Fibroblast of skin of scalp (primary cell): ENCODE measurements around the gene OTULIN. TPM values are rescaled to one million over a fixed set of nuclear protein-coding genes. Genes with fewer than 3 reads are reported as not detected.
A peak's percentile ranks its signal among the peaks of the same experiment; 100 is the strongest.

Source experiments
- DNase-seq: peaks from one replicate; pipeline ENCODE4 v3.0.0-alpha.2; 2013
- polyA plus RNA-seq, 2 experiments: library from polyadenylated mRNA; unstranded; fragments of 120-200 nt; gene quantifications; one replicate each; pipeline ENCODE4 v1.2.1, GENCODE V29; 2013; ENCODE audit not compliant: insufficient read length in 2 of 2

OTULIN gene
- 16.4 TPM for polyA plus RNA-seq (2013, experiment 1 of 2; ENCODE audit: insufficient read length)
- polyA plus RNA-seq (2013, experiment 2 of 2; ENCODE audit: insufficient read length): 10.6 TPM

DNA sequence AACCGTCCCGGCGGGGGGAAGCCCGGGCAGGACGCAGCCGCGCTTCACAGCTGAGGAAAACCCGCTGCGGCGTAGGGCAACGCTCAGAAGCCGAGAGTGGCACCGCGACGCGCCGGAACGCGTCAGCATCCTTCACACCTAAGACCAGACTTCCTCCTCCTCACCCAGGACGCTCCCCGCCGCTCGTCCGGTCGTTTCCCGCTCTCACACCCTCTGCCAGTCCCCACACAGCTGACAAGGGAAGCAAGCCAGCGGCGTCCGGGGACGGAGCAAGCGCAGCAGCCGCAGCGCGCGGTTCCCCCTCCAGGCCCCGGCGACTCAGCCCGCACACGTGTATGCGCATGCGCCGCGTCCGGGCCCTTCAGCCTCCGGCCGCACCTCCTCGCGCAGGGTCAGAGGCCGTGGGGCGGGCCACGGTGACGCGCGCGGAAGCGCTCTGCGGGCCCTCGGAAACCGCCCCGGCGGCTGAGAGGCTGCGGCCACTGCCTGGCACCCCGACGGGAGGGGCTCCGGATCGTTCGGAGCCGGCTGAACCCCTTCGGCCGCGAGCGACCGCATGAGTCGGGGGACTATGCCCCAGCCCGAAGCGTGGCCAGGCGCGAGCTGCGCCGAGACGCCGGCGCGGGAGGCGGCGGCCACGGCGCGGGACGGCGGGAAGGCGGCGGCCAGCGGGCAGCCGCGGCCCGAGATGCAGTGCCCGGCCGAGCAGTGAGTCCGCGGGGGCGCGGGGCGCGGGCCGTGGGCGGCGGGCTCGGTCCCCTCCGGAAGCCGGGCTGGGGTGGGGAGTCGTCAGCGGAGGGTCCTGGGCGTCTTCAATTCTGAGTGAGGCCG is at the start of gene OTULIN:
Gene OTULIN (plus strand): TSS at position 449 of the 831 bp plus-strand sequence. CDS start 108 bp downstream, at position 557.
- DNase-seq: peak; percentile 90

DNA sequence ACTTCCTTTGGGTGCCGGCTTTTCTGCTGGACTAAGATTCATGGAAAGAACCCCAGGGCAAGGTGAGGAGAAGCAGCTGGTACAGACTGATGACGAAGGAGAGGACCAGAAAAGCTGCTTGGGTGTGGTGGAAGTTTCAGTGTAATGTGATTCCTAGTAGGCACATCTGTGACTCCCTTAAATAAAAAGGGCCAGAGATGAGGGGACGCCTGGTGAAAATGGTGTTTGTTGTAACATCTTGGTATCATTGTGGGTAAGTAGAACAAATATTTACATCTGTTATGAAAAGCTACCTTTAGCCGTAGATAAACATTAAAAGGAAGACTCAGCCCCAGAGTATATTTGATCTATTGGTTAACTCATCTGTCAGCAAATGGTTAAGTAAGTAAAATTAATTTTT is 49.2 kb upstream of the OTULIN start:
- no peak for DNase-seq

DNA sequence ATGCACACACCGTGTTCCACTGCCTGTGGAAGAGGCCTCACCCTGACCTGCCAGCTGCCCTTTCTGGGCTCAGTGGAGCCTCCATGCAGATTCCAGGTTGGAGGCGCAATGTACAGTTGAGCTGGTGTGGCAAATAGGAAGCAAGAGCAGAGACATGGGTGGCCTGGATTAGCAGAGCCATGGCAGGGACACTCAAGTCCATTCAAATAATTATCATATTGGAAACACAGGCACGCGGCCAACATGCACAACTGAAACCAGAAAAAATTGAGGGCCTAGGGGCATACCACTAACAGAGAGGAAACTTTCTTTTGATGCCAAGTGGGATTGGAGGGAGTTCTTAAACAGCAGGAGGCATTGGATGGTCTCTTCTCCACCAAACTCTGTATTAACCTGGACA is 47.1 kb upstream of the OTULIN start:
- no peak for DNase-seq

DNA sequence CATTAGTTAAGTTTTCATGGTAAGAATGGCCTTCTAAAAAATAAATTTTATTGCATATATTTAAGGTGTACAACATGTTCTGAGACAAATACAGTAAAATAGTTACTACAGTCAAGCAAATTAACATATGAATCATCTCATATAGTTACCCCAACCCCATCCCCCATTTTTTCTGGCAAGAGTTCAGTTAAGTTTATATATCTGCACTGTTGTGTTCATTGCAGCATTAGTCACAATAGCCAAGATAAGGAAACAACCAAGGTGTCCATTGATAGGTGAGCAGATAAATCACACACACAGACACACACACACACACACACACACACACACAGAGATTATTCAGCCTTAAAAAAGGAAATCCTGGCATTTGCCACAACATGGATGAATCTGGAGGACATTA is 37.2 kb upstream of the OTULIN start:
- no peak for DNase-seq

DNA sequence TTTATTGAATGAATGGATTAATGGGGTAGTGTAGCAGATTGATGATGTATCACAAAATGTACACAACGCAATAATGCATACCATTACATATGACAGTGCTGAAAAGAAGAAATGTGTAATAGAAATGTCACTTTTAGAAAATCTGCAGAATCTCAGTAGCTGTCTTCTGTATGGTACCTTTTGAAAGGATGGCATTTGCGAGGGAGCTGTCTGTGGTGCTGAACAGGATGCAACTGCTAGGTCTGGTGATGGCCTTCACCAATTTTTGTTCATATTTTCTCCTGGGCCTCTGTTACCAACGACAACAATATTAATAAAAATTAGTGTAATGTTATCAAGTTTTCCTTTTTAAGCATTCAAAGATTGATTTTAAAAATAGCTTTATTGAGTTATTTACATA is 36.2 kb upstream of the OTULIN start:
- DNase-seq: peak; percentile 69

DNA sequence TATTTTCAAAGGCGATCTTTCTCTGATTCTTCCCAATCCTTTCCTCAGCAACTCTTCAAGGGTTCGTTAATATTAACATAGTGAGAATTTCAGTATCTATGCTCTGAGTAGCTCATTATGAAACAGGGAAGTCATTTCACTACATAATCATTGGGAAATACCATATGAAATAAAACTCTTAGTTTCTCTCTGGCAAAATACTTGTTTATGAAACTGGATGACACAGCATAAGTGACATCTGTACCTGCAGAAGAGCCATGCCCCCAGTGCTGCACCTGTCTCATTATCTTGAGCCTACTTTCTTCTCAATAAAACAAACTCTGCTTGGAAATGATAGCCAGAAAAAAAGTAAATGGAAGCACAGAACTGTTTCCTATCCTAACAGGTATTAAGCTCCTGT is 33.8 kb upstream of the OTULIN start:
- DNase-seq: no peak

DNA sequence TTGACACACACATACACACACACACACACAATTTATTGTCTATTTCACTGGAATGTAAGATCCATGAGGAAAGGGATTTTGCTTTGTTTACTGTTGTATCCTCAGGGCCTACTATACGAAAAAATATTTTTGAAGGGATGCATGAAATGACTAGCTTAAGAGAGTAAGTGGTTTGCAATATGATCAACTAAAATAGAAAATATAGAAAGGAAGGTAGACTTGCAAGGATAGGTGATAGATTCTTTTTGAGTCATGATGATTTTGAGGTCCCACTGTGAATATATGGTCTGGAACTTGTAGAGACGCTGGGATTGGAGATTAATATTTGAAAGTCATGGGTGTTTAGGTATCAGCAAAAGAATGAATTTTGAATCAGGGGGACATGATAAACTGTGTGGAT is 28.9 kb upstream of the OTULIN start:
- no peak for DNase-seq

DNA sequence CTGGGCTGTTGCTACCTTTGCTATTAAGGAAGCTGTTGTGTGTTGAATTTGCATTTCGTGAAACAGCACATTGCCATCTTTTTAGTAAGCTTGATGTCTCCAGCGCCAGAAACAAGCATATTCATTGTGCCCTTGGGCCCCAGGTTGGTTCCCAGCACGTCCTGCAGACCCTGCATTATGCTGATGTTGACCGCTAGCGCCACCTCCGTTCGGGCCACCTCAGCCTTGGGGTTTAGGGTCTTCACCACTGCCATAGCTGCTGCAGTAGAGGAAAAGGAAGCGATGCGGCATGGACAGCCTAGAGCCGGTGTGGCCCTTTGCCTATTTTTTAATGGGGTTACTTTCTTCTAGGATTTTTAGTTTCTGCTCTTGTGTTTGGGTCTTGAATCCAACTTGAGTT is 23.8 kb upstream of the OTULIN start:
- DNase-seq: no peak

DNA sequence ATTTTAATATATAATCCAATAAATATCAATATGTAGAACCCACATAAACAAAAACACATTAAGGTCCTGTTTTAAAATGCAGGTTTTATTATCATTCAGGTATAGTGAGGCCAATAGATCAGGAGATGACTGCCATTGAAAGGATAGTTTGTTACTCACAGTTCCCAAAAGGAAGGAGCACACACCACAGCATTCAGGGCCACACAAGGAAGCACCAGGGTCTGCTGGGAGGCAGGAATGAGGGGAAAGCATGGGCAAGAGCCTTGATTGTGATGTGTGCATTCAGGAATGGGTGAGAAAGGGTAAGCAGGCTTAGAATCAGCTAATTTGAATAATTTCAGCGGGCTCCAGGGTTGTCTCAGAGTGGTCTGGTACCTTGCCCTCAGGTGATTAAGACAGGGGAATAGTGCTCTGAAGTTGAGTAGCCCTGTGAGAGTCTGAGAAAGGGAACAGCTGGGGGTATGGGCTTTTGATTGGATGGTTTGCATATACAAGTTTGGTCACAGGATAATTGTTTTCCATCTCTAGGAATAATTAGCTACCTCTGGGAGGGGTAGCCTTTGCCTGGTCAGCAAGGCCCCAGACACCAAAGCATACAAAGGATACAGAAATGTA is 19.8 kb upstream of the OTULIN start:
- no peak for DNase-seq

DNA sequence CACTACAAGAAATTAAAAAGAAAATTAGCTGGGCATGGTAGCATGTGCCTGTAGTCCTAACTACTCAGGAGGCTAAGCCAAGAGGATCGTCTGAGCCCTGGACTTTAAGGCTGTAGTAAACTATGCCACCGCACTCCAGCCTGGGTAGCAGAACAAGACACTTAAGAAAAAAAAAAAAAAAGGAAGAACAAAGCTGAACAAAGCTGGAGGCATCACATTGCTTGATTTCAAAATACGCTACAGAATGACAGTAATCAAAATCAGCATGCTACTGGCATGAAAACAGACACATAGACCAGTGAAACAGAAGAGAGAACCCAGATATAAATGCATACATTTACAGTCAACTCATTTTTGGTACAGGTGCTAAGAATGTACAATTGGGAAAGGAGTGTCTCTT is 14.5 kb upstream of the OTULIN start:
- no peak for DNase-seq

DNA sequence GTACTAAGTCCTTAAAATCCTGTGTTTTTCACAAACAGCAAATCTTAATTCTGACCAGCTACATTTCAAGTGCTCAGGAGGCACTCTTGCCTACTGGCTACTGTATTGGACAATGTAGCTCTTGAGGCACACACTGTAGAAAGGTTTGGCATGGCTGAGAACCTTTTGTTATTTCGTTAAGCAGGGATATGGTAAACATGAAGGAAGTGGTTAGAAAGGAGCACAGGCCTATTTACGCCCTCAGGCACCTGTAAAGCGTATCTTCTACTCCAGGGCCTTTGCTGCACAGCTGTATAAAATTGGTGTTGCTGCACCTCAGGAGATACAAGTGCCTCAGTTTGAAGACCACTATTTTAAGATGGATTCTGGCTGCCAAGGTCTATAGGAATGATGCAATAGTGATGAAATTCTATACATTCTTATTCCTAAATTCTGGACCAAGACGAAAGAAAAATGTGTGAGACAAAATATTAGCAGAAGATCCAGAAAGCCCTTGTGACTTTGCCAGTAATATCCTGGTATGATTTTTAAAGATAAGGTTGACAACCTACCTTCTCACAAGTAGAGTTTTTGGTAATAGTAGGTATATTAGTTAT is 9.3 kb upstream of the OTULIN start:
- no peak for DNase-seq

DNA sequence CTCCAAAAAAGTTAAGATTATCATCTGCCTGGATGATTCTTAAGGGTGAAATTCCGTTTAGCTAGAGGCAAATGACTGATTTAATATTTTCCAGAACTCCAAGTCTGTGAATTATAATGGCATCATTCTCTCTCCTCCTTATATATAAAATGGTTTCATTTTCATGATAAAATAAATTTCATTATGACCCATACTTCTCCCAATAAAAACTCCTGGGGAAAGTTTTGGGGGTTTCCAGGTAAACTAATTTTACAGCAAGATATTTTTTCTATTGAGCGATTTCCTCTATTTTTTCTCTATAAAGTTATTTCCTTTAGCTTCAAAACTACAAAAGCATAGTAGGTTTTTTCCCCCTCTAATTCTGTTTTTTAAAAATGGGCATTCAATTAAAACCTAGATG is 7.6 kb upstream of the OTULIN start:
- no peak for DNase-seq

DNA sequence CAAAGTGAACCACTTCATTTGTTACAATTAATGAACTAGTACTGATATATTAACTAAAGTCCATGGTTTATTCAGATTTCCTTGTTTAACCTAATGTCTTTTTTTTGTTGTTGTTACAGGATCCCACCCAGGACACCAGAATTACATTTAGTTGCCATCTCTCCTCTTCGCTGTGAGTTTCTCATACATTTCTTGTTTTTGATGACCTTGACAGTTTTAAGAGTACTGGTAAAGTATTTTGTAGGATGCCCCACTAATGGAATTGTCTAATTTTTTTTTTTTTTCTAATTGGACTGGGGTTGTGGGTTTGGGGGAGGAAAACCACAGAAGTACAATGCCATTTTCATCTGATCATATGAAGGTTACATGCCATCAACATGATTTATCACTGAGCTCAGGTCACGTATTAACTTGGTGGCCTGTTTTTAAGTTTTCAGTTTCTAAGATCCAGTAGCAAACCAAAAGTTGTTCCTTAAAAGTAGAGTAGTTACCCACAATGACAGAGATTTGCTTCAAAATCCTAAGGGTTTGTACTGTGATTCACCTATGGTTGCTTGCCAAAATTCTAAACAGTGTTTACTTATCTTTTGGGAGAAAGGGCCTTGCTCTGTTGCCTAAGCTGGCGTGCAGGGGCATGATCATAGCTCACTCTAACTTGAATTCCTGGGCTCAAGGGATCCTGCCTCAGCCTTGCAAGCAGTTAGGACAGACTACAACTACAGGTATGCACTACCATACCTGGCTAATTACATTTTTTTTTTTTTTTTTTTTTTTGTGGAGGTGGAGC is 4.5 kb upstream of the OTULIN start:
- peak; percentile 39 for DNase-seq

DNA sequence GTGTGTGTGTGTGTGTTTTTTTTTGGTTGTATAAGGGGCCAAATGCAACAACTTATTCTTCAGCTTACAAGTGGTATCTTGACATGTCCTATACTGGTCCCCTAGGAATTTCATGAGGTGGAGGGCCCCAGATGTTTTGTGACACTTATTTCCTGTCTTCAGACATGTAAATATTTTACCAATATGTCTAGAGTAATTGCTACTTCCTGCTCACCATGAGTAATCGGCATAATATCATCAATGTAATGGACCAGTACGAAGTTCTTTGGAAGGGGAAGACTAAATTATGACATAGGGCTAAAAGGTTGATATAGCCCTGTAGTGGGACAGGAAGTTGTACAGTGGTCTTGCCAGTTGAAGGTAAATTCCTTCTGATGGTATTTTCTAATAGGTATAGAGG is 3.7 kb upstream of the OTULIN start:
- DNase-seq: no peak

DNA sequence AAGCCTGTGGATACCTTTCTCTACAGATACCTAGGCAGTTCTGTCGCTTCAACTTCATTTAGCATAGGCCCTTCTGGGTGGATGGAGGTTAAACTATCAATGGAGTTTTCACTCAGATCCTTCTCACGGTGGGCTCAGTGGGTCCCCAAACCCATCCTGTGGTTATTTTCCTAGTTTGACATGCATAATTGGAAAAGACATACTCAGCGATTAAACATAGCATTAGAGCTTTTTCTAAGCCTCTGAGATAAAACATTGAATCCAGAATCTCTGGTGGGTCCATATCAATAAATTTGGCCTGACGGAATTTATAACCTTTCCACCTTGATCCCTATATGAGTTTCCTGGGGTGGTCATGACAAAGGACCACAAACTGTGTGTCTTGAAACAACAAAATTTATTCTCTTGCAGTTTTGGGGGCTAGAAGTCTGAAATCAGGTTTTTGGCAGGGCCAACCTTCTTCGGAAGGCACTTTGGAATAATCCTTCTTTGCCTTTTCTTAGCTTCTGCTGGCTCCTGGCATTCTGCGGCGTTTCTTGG is 1.7 kb upstream of the OTULIN start:
- DNase-seq: no peak

DNA sequence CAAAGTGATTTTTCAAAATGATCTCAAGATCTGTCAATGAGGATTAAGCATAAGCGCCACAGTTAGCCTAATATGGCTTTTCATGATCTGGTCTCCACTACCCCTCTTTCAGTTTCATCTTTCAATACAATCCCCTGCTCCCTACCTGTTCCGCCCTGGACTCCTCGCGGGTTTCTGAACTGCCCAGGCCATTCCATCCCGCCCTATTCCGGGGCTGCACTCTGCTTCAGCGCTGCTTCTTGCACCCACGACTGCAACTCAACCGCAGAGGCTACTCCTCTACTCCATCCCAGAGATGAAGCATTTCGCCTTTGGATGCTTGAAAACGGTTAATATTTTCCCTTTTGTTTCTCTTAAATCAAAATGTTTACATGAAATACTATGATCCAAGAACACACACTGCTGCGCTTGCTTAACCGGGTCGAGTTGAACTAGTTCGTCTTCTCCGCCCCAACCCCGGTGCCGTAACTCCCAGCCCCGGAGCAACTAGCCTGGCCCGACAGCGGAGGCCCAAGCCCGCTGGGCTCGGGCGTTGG is 716 bp upstream of the OTULIN start:
- DNase-seq: no peak

DNA sequence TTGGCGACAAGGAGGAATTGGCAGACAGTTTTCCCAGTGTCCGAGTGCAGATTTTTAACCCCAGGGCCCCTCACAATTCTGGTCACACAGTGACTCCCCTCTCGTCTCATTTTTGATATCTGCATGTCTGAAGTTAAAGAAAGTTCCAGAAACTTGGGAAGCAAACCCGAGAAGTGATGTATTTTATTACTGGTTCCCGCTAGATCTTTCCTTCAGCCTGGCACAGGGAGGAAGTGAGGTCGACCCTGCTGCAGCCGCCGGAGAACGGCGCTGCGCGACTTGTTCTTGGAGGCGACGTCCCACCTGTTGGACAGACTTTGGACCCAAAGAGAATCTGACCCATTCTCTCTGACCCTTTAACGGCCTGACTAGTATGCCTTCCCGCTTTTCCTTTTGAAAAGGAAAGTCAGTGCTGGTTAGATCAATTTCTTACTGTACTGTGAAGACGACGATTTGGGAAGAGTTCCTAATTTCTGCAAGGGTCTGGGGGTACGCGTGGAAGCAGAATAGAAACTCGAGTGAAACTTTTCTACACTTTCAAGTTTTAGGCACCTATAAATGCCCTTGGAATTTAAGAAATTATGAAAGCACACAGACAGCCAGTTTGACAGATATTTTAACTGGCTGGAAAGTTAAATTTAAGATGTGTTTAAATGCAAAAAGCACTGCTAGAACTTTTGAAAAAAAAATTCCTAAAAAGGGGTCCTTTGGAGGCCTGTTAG is 744 bp downstream of the OTULIN start:
- DNase-seq: no peak

DNA sequence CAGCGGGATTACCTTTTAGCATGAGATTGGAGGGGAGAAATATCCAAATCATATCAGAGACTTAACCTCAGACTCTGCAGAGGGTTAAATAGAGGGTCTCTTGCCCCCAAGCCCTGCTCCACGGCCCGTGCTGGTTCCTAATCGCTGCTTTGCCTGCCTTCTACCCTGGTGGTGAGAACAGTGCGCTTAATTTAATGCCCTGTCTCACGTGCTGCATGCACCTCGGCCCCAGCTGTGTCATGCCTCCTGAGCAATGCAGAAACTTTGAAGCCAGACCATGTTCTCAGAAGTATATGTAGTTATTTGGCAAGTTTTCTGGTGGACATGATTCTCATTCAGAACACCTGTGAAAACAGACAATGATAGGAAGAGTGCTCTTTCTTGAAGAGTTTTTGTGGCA is 1.4 kb downstream of the OTULIN start:
- no peak for DNase-seq

DNA sequence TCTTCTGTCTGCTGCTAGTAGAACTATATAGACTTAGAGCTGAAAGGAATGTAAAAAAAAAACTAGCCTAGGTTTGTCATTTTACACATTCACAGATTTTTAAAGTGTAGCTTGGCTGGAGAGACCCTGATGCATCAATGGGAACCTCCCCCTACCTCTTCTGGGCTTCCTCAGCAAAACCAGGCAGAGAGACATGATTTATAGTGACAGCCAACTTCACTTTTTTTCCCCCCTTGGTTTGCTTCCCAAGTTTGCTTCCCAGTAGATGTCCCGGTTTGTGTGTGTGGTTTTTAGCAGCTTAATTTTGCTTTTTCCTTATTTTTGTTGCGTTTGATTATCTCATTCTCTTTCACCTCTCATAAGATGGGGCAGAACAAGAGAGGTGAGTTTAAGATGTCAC is 1.8 kb downstream of the OTULIN start:
- DNase-seq: no peak

DNA sequence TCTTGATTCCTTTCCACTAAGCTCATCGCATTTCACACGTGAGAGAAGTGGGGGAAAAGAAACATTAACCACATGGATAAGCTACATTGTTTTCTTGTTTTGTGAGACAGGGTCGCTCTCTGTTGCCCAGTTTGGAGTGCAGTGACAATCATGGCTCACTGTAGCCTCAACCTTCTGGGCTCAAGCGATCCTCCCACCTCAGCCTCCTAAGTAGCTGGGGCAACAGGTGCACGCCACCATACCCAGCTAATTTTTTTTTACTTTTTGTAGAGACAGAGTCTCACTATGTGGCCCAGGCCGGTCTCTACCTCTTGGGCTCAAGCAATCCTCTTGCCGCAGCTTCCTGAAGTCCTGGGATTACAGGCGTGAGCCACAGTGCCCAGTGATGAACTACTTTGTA is 2.8 kb downstream of the OTULIN start:
- DNase-seq: no peak

DNA sequence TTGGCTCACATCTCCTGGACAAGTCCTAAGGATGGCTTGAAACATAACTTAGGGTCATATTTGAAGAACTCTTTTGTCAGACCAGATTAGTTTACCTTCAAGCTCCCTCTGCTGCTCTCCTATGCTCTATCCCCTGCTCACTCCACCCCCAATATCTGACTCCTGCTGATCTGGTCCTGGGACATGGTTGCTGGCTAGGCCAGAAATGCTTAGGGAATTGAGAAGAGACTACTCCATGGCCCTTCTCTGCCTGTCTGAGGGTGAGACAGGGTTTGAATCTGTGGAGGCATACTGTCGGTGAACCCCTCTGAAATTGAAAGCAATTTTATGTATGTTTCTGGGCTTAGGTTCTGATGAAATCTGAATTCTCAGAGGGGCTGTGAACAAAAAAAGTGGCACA is 3.3 kb downstream of the OTULIN start:
- no peak for DNase-seq

DNA sequence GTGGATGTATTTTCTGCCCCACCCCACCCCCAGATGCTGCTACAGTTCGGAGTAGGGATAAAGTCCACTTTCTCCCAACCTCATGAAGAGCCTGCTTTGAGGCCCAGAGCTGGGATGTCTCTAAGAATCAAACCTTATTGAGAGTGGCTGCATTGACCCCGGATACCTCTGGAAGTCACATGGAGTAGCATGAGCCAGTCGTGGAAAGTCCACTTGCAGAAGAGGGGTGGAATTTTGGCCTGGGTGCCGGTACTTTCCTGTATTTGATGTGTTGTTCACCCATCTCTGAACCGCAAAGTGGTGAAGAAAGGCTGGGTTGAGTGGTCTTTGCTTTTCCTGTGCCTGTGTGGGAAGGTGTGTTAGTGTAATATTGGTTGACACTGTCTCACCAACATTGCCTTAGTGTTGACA is 3.7 kb downstream of the OTULIN start:
- DNase-seq: no peak
